Hippocampal formation (tissue), 2 donors: ENCODE results near the gene SEC14L3.
"Not testable (repeated sequence)": the region's sequence is repeated elsewhere in the genome, so short reads cannot be mapped to it uniquely, and the experiment has no call there.

ENCODE experiments used
- DNase-seq, 2 donors: peaks; one replicate each; lab custom pipeline; 2025; lab: John Stamatoyannopoulos, UW

SEC14L3 gene

GRCh38 chr22:30486118-30486517 lies 14.3 kb upstream of the SEC14L3 start:
- no peak for DNase-seq

- peak; percentile 7 to 60 for DNase-seq
Observed at GRCh38 chr22:30485362-30485988, 13.7 kb upstream of the SEC14L3 start.

- DNase-seq = no peak
Observed at GRCh38 chr22:30483169-30483568, 11.4 kb upstream of the SEC14L3 start.

- DNase-seq = no peak
Observed at GRCh38 chr22:30481711-30482110, 9.9 kb upstream of the SEC14L3 start.

- no peak for DNase-seq
Observed at GRCh38 chr22:30479981-30480380, 8.2 kb upstream of the SEC14L3 start.

- DNase-seq = no peak
Observed at GRCh38 chr22:30474683-30475424, 3.0 kb upstream of the SEC14L3 start.

- no peak for DNase-seq
Observed at GRCh38 chr22:30474121-30474520, 2.3 kb upstream of the SEC14L3 start.

- no peak for DNase-seq
Observed at GRCh38 chr22:30472994-30473720, 1.3 kb upstream of the SEC14L3 start.

GRCh38 chr22:30470655-30471054 lies 1.2 kb downstream of the SEC14L3 start:
- DNase-seq = no peak

- no peak for DNase-seq
Observed at GRCh38 chr22:30469165-30469564, 2.7 kb downstream of the SEC14L3 start.

GRCh38 chr22:30460555-30460954 lies 11.3 kb downstream of the SEC14L3 start:
- not testable (repeated sequence) for DNase-seq

- DNase-seq = no peak
Observed at GRCh38 chr22:30460147-30460546, 11.7 kb downstream of the SEC14L3 start.

- no peak for DNase-seq
Observed at GRCh38 chr22:30459181-30460052, 12.4 kb downstream of the SEC14L3 start.

GRCh38 chr22:30457981-30458380 lies 13.8 kb downstream of the SEC14L3 start:
- peak; percentile 6 to 21 for DNase-seq

GRCh38 chr22:30455075-30455840 lies 16.6 kb downstream of the SEC14L3 start:
- no peak for DNase-seq

GRCh38 chr22:30453731-30454510 lies 17.9 kb downstream of the SEC14L3 start:
- no peak for DNase-seq

- no peak for DNase-seq
Observed at GRCh38 chr22:30452861-30453260, 19.0 kb downstream of the SEC14L3 start.

GRCh38 chr22:30451488-30451887 lies 20.3 kb downstream of the SEC14L3 start:
- not testable (repeated sequence) for DNase-seq

- no peak for DNase-seq
Observed at GRCh38 chr22:30447656-30448055, 24.2 kb downstream of the SEC14L3 start.

- no peak for DNase-seq
Observed at GRCh38 chr22:30445438-30446145, 26.2 kb downstream of the SEC14L3 start.
